Right ventricle myocardium superior (tissue), 1 donor: Measurements from ENCODE around the gene MAP3K7. TPM values are rescaled to one million over a fixed set of nuclear protein-coding genes. Genes with fewer than 3 reads are reported as not detected.
"Not testable (repeated sequence)": the region's sequence is repeated elsewhere in the genome, so short reads cannot be mapped to it uniquely, and the experiment has no call there.

Experiments used
- ATAC-seq: fragments of 200-7000 bp; cut with Tn5 transposase; one replicate; pipeline ENCODE4 v1.9.1; 2020; ENCODE audit warnings: mild to moderate bottlenecking; ENCODE audit not compliant: poor library complexity
- DNase-seq: peaks from one replicate; pipeline ENCODE4 v3.0.0-alpha.2; 2020
- intact Hi-C: fragments of 100-400 bp; cut with DNase I; formaldehyde crosslinking; loops from one replicate; pipeline ENCODE4 v1.11.2; 2022
- total RNA-seq: library from RNA; stranded (reverse); fragmentation: NEBNext Ultra II Directional; extraction: Animal tissue kit (Norgen Biotek cat#: 25700); gene quantifications from one replicate; pipeline ENCODE4 v1.2.1, GENCODE V29; 2021
- donor health status: DM: no; HTN: yes; CAD: no; lungs with severe emphysema.

Gene MAP3K7
- total RNA-seq, 1 donor from 2014 or later: 14.7 TPM

GRCh38 chr6:90583179-90583835 is 3.6 kb downstream of the MAP3K7 start:
- no peak for ATAC-seq
- DNase-seq: no peak
- intact Hi-C loops: no loop called here

- DNase-seq (no peak), ATAC-seq (no peak)
- intact Hi-C loops: no loop called here
Measured at GRCh38 chr6:90581146-90581545, 5.7 kb downstream of the MAP3K7 start.

GRCh38 chr6:90578894-90579549 is 7.8 kb downstream of the MAP3K7 start:
- ATAC-seq (peak; percentile 36), DNase-seq (no peak)
- intact Hi-C loops: no loop called here

- intact Hi-C loops: no loop called here
- no peak for DNase-seq
- ATAC-seq: no peak
Measured at GRCh38 chr6:90575267-90575666, 11.6 kb downstream of the MAP3K7 start.

GRCh38 chr6:90574610-90575009 is 12.3 kb downstream of the MAP3K7 start:
- intact Hi-C loops: no loop called here
- ATAC-seq: no peak
- DNase-seq: no peak

GRCh38 chr6:90573624-90574023 is 13.2 kb downstream of the MAP3K7 start:
- intact Hi-C loops: no loop called here
- ATAC-seq: no peak
- no peak for DNase-seq

GRCh38 chr6:90572856-90573255 is 14.0 kb downstream of the MAP3K7 start:
- intact Hi-C loops: no loop called here
- DNase-seq (no peak), ATAC-seq (no peak)

- no peak for DNase-seq
- ATAC-seq: no peak
- intact Hi-C loops: no loop called here
Measured at GRCh38 chr6:90569223-90569622, 17.6 kb downstream of the MAP3K7 start.

- ATAC-seq, intact Hi-C loops, DNase-seq: not testable (repeated sequence)
Measured at GRCh38 chr6:90567682-90568081, 19.2 kb downstream of the MAP3K7 start.

- intact Hi-C loops, ATAC-seq, DNase-seq: not testable (repeated sequence)
Measured at GRCh38 chr6:90562341-90562740, 24.5 kb downstream of the MAP3K7 start.

- no peak for ATAC-seq
- DNase-seq: no peak
- intact Hi-C loops: no loop called here
Measured at GRCh38 chr6:90559931-90560330, 26.9 kb downstream of the MAP3K7 start.

GRCh38 chr6:90557006-90557405 is 29.9 kb downstream of the MAP3K7 start:
- intact Hi-C loops: no loop called here
- no peak for ATAC-seq
- DNase-seq: no peak

- ATAC-seq: no peak
- DNase-seq: no peak
- intact Hi-C loops: no loop called here
Measured at GRCh38 chr6:90547991-90548390, 38.9 kb downstream of the MAP3K7 start.

GRCh38 chr6:90547079-90547478 is 39.8 kb downstream of the MAP3K7 start:
- ATAC-seq: no peak
- no peak for DNase-seq
- intact Hi-C loops: no loop called here

- ATAC-seq: no peak
- intact Hi-C loops: no loop called here
- DNase-seq: no peak
Measured at GRCh38 chr6:90545448-90545847, 41.4 kb downstream of the MAP3K7 start.

GRCh38 chr6:90544741-90545140 is 42.1 kb downstream of the MAP3K7 start:
- intact Hi-C loops: no loop called here
- no peak for ATAC-seq
- DNase-seq: no peak

- no peak for DNase-seq
- no peak for ATAC-seq
- intact Hi-C loops: no loop called here
Measured at GRCh38 chr6:90544081-90544480, 42.8 kb downstream of the MAP3K7 start.

GRCh38 chr6:90541221-90541620 is 45.7 kb downstream of the MAP3K7 start:
- ATAC-seq (no peak), DNase-seq (no peak)
- intact Hi-C loops: no loop called here

- intact Hi-C loops: no loop called here
- DNase-seq: no peak
- peak; percentile 17 for ATAC-seq
Measured at GRCh38 chr6:90538278-90539046, 48.4 kb downstream of the MAP3K7 start.

GRCh38 chr6:90537723-90538258 is 49.1 kb downstream of the MAP3K7 start:
- ATAC-seq (peak; percentile 81), DNase-seq (no peak)
- intact Hi-C loops: no loop called here
